ENCODE data around the gene CNPY1.

Gene CNPY1

DNA sequence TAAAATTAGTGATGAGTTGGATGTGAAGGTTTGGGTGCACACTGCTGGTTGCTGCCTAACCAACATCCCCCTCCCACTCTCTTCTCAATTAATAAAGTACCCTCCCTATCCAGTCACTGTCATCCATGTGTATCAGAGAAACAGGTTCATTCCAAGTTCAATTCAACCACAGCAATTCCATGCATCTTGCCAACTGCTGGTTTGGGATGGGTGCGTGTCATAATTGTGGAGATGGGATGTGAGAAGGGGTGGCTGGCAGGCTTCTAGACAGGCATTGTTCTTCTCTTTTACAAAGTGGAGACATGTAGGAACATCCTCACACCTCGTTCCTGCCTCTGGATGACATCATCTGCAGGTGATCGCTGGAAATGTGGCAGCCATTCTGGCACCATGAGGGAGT, 7.5 kb upstream of the CNPY1 start:
- no peaks in the 10 kb centered on the region for H3K36me3 ChIP-seq
- no peak overlapping the region for H3K27ac ChIP-seq
- no peak overlapping the region for H3K4me3 ChIP-seq (ENCODE audit: low read depth, low read length)
- TF ChIP-seq, protein P1, sequence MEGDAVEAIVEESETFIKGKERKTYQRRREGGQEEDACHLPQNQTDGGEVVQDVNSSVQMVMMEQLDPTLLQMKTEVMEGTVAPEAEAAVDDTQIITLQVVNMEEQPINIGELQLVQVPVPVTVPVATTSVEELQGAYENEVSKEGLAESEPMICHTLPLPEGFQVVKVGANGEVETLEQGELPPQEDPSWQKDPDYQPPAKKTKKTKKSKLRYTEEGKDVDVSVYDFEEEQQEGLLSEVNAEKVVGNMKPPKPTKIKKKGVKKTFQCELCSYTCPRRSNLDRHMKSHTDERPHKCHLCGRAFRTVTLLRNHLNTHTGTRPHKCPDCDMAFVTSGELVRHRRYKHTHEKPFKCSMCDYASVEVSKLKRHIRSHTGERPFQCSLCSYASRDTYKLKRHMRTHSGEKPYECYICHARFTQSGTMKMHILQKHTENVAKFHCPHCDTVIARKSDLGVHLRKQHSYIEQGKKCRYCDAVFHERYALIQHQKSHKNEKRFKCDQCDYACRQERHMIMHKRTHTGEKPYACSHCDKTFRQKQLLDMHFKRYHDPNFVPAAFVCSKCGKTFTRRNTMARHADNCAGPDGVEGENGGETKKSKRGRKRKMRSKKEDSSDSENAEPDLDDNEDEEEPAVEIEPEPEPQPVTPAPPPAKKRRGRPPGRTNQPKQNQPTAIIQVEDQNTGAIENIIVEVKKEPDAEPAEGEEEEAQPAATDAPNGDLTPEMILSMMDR (IDR thresholded peaks at IDR 0.05; ENCODE audit: low read depth, low read length), result no peak
- H3K27me3 ChIP-seq (ENCODE audit: insufficient read depth, low read depth, severe bottlenecking), result no peaks in the 10 kb centered on the region
- DNase-seq, result no peak
- no peaks in the 10 kb centered on the region for H3K9me3 ChIP-seq (ENCODE audit: severe bottlenecking)

GRCh38 chr7:155551785-155552611, 5.6 kb upstream of the CNPY1 start:
- no peak overlapping the region for H3K4me3 ChIP-seq (ENCODE audit: low read depth, low read length)
- no peak for DNase-seq
- no peak overlapping the region for H3K27ac ChIP-seq
- no peaks in the 10 kb centered on the region for H3K9me3 ChIP-seq (ENCODE audit: severe bottlenecking)
- TF ChIP-seq, protein P1 (IDR thresholded peaks at IDR 0.05; ENCODE audit: low read depth, low read length), result no peak
- H3K36me3 ChIP-seq, result no peaks in the 10 kb centered on the region
- H3K27me3 ChIP-seq (ENCODE audit: insufficient read depth, low read depth, severe bottlenecking), result no peaks in the 10 kb centered on the region

DNA sequence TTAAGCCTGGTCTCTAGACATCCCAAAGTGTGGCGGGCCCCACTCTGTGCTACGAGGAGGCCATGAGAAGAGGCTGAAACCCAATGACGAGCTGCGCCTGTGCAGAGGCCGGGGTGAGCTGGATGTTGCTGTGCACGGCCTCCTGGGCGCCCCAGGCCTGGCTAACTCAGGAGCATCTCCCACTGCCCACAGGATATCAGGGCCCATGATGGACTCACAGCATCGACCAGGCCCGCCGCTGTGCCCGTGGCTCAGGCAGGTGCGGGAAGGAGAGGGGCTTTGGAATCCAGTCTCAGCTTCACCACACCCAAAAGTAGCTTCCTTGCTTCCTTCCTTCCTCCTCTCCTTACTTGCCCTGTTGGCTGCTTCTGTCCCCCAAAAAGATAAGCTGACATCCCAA, 4.6 kb upstream of the CNPY1 start:
- H3K27ac ChIP-seq, result no peak overlapping the region
- TF ChIP-seq, protein P1 (IDR thresholded peaks at IDR 0.05; ENCODE audit: low read depth, low read length), result no peak
- no peak overlapping the region for H3K4me3 ChIP-seq (ENCODE audit: low read depth, low read length)
- H3K36me3 ChIP-seq, result no peaks in the 10 kb centered on the region
- no peak for DNase-seq
- no peaks in the 10 kb centered on the region for H3K9me3 ChIP-seq (ENCODE audit: severe bottlenecking)
- H3K27me3 ChIP-seq (ENCODE audit: insufficient read depth, low read depth, severe bottlenecking), result no peaks in the 10 kb centered on the region

DNA sequence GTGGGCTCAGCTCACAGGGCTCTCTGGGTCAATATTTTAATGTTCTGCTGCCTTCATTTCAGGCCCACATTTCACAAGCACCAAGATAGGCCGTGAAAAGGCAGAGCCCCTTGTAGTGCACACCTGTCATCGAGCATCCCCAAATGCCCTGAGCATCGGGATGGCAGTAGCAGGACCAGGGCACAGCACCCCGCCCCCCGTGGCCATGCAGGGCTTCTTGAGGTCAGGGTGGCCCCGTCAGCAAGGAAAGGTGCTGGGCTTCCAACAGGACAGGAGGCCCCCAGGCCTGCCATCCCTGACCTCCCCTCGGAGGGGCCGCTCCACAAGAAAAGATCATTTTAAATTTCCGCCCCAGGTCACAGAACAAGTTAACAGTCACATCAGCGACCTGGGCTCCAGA, 2.9 kb upstream of the CNPY1 start:
- no peak for DNase-seq
- TF ChIP-seq, protein P1 (IDR thresholded peaks at IDR 0.05; ENCODE audit: low read depth, low read length), result no peak
- H3K4me3 ChIP-seq (ENCODE audit: low read depth, low read length), result no peak overlapping the region
- no peaks in the 10 kb centered on the region for H3K9me3 ChIP-seq (ENCODE audit: severe bottlenecking)
- no peaks in the 10 kb centered on the region for H3K36me3 ChIP-seq
- no peak overlapping the region for H3K27ac ChIP-seq
- H3K27me3 ChIP-seq (ENCODE audit: insufficient read depth, low read depth, severe bottlenecking), result no peaks in the 10 kb centered on the region

DNA sequence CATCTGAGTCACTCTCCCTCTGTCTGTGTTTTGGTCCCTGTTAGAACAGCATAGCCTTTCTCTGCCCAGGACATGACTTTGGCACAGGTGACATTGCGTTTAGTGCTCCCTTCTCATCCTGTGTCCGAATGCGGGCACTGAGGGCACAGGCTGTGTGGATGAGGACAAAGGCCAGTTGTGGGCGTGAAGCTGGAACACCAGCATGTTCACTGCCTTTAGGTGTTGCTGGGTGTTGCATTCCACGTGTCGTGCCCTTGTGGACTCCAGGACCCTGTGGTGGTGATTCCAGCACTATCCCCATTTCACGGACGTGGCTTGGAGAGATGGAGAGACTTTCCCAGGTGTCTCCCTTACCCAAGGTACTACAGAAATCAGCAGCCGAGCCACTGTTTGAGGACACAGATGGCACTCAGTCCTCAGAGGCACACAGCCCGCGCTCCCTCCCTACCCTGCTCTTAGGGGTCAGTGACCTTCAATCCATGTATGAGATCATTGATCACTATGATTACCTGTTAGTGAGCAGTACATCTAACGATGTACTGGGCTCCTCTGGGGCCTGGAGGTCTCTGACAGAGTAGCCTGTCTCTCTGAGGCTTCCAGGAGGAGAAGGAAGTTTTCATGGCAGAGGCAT, 917 bp upstream of the CNPY1 start:
- Histone ChIP-seq H3K27me3 (ENCODE audit: insufficient read depth, low read depth, severe bottlenecking) (no peaks in the 10 kb centered on the region), H3K36me3 (no peaks in the 10 kb centered on the region)

More for the DNA sequence above, 917 bp upstream of the CNPY1 start:
- DNase-seq, result no peak
- TF ChIP-seq, protein P1 (IDR thresholded peaks at IDR 0.05; ENCODE audit: low read depth, low read length), result no peak
- no peak overlapping the region for H3K27ac ChIP-seq
- H3K9me3 ChIP-seq (ENCODE audit: severe bottlenecking), result no peaks in the 10 kb centered on the region
- H3K4me3 ChIP-seq (ENCODE audit: low read depth, low read length), result no peak overlapping the region
